ENCODE results near the gene SOX1.

SOX1 gene

GRCh38 chr13:112052213-112052612, 14.7 kb upstream of the SOX1 start:
- TF ChIP-seq TAF1 (IDR thresholded peaks at IDR 0.05; ENCODE audit: borderline replicate concordance, insufficient read depth, low read length): no peak

GRCh38 chr13:112053167-112053743, 13.7 kb upstream of the SOX1 start:
- TF ChIP-seq SIN3A (IDR thresholded peaks at IDR 0.05; ENCODE audit: borderline replicate concordance, insufficient read depth, low read length) (no peak), TAF1 (IDR thresholded peaks at IDR 0.05; ENCODE audit: borderline replicate concordance, insufficient read depth, low read length) (no peak), POLR2AphosphoS5 (IDR thresholded peaks at IDR 0.05; ENCODE audit: low read depth, low read length) (no peak), REST (IDR thresholded peaks at IDR 0.05; ENCODE audit: insufficient read depth in 1 of 2, low read depth in 2 of 2, low read length in 2 of 2) (no peak), FOXP2 (optimal IDR thresholded peaks at IDR 0.05; ENCODE audit: borderline replicate concordance, extremely low read depth, extremely low read length, insufficient read depth) (no peak)

- no peak for TF ChIP-seq POLR2AphosphoS5 (IDR thresholded peaks at IDR 0.05; ENCODE audit: low read depth, low read length)
- TF ChIP-seq TAF1 (IDR thresholded peaks at IDR 0.05; ENCODE audit: borderline replicate concordance, insufficient read depth, low read length): no peak
- no peak for TF ChIP-seq SIN3A (IDR thresholded peaks at IDR 0.05; ENCODE audit: borderline replicate concordance, insufficient read depth, low read length)
- no peak for TF ChIP-seq FOXP2 (optimal IDR thresholded peaks at IDR 0.05; ENCODE audit: borderline replicate concordance, extremely low read depth, extremely low read length, insufficient read depth)
- TF ChIP-seq REST (IDR thresholded peaks at IDR 0.05; ENCODE audit: insufficient read depth in 1 of 2, low read depth in 2 of 2, low read length in 2 of 2): no peak
These were observed 13.0 kb upstream of the SOX1 start for GRCh38 chr13:112053744-112054615.

- no peak for TF ChIP-seq TAF1 (IDR thresholded peaks at IDR 0.05; ENCODE audit: borderline replicate concordance, insufficient read depth, low read length)
- no peak for TF ChIP-seq FOXP2 (optimal IDR thresholded peaks at IDR 0.05; ENCODE audit: borderline replicate concordance, extremely low read depth, extremely low read length, insufficient read depth)
- TF ChIP-seq POLR2AphosphoS5 (IDR thresholded peaks at IDR 0.05; ENCODE audit: low read depth, low read length): no peak
- TF ChIP-seq REST (IDR thresholded peaks at IDR 0.05; ENCODE audit: insufficient read depth in 1 of 2, low read depth in 2 of 2, low read length in 2 of 2): no peak
- TF ChIP-seq SIN3A (IDR thresholded peaks at IDR 0.05; ENCODE audit: borderline replicate concordance, insufficient read depth, low read length): no peak
These were observed 12.3 kb upstream of the SOX1 start for GRCh38 chr13:112054616-112055015.

GRCh38 chr13:112055036-112055914, 11.7 kb upstream of the SOX1 start:
- TF ChIP-seq SIN3A (IDR thresholded peaks at IDR 0.05; ENCODE audit: borderline replicate concordance, insufficient read depth, low read length) (no peak), POLR2AphosphoS5 (IDR thresholded peaks at IDR 0.05; ENCODE audit: low read depth, low read length) (no peak), TAF1 (IDR thresholded peaks at IDR 0.05; ENCODE audit: borderline replicate concordance, insufficient read depth, low read length) (no peak), REST (IDR thresholded peaks at IDR 0.05; ENCODE audit: insufficient read depth in 1 of 2, low read depth in 2 of 2, low read length in 2 of 2) (no peak), FOXP2 (optimal IDR thresholded peaks at IDR 0.05; ENCODE audit: borderline replicate concordance, extremely low read depth, extremely low read length, insufficient read depth) (no peak)

All from PFSK-1 (cell line).